Stimulated activated effector memory CD8-positive, alpha-beta T cell treated with anti-CD3 and anti-CD28 coated beads, Interleukin-12 subunit alpha, Interleukin-12 subunit beta, amount 100 ng/mL, for 72 hours (primary cell): Measurements from ENCODE around the gene CALD1.

ENCODE experiments used
- ATAC-seq: fragments of 150-1000 bp; cut with Tn5 transposase; 2 replicates; pipeline ENCODE4 v1.10.0; 2021
- DNase-seq, 2 donors: peaks; one replicate each; pipeline ENCODE4 v3.0.0; 2021 to 2022; ENCODE audit warnings: low spot score in 2 of 2
- H3K27ac Mint-ChIP-seq: one replicate; pipeline ENCODE4 v1.8.0; 2022; ENCODE audit warnings: mild to moderate bottlenecking, mixed read lengths
- H3K36me3 Mint-ChIP-seq: one replicate; pipeline ENCODE4 v1.8.0; 2022; ENCODE audit warnings: mild to moderate bottlenecking, mixed read lengths
- H3K4me1 Mint-ChIP-seq: one replicate; pipeline ENCODE4 v1.8.0; 2022; ENCODE audit warnings: mixed read lengths
- H3K4me3 Mint-ChIP-seq: one replicate; pipeline ENCODE4 v1.8.0; 2022; ENCODE audit warnings: mild to moderate bottlenecking, mixed read lengths
- H3K9me3 Mint-ChIP-seq: one replicate; pipeline ENCODE4 v1.8.0; 2022; ENCODE audit warnings: mixed read lengths

Gene CALD1

GRCh38 chr7:134910214-134910890, 130.9 kb downstream of the CALD1 start:
- Mint-ChIP-seq H3K9me3 (no peaks in the 10 kb centered on the region), H3K4me3 (no peak overlapping the region), H3K4me1 (peaks cover 6% of the 10 kb centered on the region), H3K36me3 (no peaks in the 10 kb centered on the region), H3K27ac (no peak overlapping the region)
- DNase-seq (no peak), ATAC-seq (no peak)

- H3K9me3 Mint-ChIP-seq: no peaks in the 10 kb centered on the region
- H3K4me3 Mint-ChIP-seq: no peak overlapping the region
- H3K36me3 Mint-ChIP-seq: no peaks in the 10 kb centered on the region
- no peak overlapping the region for H3K27ac Mint-ChIP-seq
- ATAC-seq (no peak), DNase-seq (no peak)
- peaks cover 6% of the 10 kb centered on the region for H3K4me1 Mint-ChIP-seq
Observed at GRCh38 chr7:134910968-134911367, 131.5 kb downstream of the CALD1 start.

- Mint-ChIP-seq H3K27ac (no peak overlapping the region), H3K36me3 (no peaks in the 10 kb centered on the region), H3K9me3 (no peaks in the 10 kb centered on the region), H3K4me3 (no peak overlapping the region), H3K4me1 (no peaks in the 10 kb centered on the region)
- DNase-seq: no peak
- ATAC-seq: no peak
Observed at GRCh38 chr7:134916171-134916883, 136.9 kb downstream of the CALD1 start.

GRCh38 chr7:134919240-134919641, 139.8 kb downstream of the CALD1 start:
- ATAC-seq (peak; percentile 89), DNase-seq (no peak)
- no peaks in the 10 kb centered on the region for H3K36me3 Mint-ChIP-seq
- H3K9me3 Mint-ChIP-seq: no peaks in the 10 kb centered on the region
- no peak overlapping the region for H3K4me3 Mint-ChIP-seq
- no peaks in the 10 kb centered on the region for H3K4me1 Mint-ChIP-seq
- no peak overlapping the region for H3K27ac Mint-ChIP-seq

- H3K4me1 Mint-ChIP-seq: no peaks in the 10 kb centered on the region
- no peak overlapping the region for H3K27ac Mint-ChIP-seq
- ATAC-seq (peak; percentile 68), DNase-seq (no peak)
- H3K4me3 Mint-ChIP-seq: no peak overlapping the region
- H3K36me3 Mint-ChIP-seq: no peaks in the 10 kb centered on the region
- no peaks in the 10 kb centered on the region for H3K9me3 Mint-ChIP-seq
Observed at GRCh38 chr7:134920026-134920753, 140.8 kb downstream of the CALD1 start.

GRCh38 chr7:134922720-134923704, 143.6 kb downstream of the CALD1 start:
- ATAC-seq: no peak
- Mint-ChIP-seq H3K4me3 (no peak overlapping the region), H3K4me1 (no peaks in the 10 kb centered on the region), H3K36me3 (no peaks in the 10 kb centered on the region), H3K9me3 (no peaks in the 10 kb centered on the region), H3K27ac (no peak overlapping the region)
- no peak for DNase-seq

GRCh38 chr7:134925766-134926165, 146.3 kb downstream of the CALD1 start:
- Mint-ChIP-seq H3K4me3 (no peak overlapping the region), H3K4me1 (no peaks in the 10 kb centered on the region), H3K36me3 (no peaks in the 10 kb centered on the region), H3K9me3 (no peaks in the 10 kb centered on the region), H3K27ac (no peak overlapping the region)
- DNase-seq (no peak), ATAC-seq (no peak)

GRCh38 chr7:134926396-134926795, 147.0 kb downstream of the CALD1 start:
- no peak overlapping the region for H3K4me3 Mint-ChIP-seq
- H3K9me3 Mint-ChIP-seq: no peaks in the 10 kb centered on the region
- no peak for DNase-seq
- H3K27ac Mint-ChIP-seq: no peak overlapping the region
- no peak for ATAC-seq
- no peaks in the 10 kb centered on the region for H3K36me3 Mint-ChIP-seq
- no peaks in the 10 kb centered on the region for H3K4me1 Mint-ChIP-seq

- no peaks in the 10 kb centered on the region for H3K9me3 Mint-ChIP-seq
- DNase-seq: no peak
- no peaks in the 10 kb centered on the region for H3K36me3 Mint-ChIP-seq
- ATAC-seq: no peak
- no peak overlapping the region for H3K4me3 Mint-ChIP-seq
- H3K27ac Mint-ChIP-seq: no peak overlapping the region
- no peaks in the 10 kb centered on the region for H3K4me1 Mint-ChIP-seq
Observed at GRCh38 chr7:134927076-134927475, 147.6 kb downstream of the CALD1 start.

- Mint-ChIP-seq H3K27ac (no peak overlapping the region), H3K4me1 (peaks cover under 1% of the 10 kb centered on the region), H3K4me3 (no peak overlapping the region), H3K36me3 (no peaks in the 10 kb centered on the region), H3K9me3 (no peaks in the 10 kb centered on the region)
- ATAC-seq (no peak), DNase-seq (no peak)
Observed at GRCh38 chr7:134927723-134928122, 148.3 kb downstream of the CALD1 start.

- no peaks in the 10 kb centered on the region for H3K36me3 Mint-ChIP-seq
- no peak for DNase-seq
- no peak overlapping the region for H3K27ac Mint-ChIP-seq
- H3K4me1 Mint-ChIP-seq: peaks cover 9% of the 10 kb centered on the region
- no peaks in the 10 kb centered on the region for H3K9me3 Mint-ChIP-seq
- no peak for ATAC-seq
- H3K4me3 Mint-ChIP-seq: no peak overlapping the region
Observed at GRCh38 chr7:134928554-134928953, 149.1 kb downstream of the CALD1 start.

GRCh38 chr7:134931487-134931886, 152.1 kb downstream of the CALD1 start:
- Mint-ChIP-seq H3K27ac (no peak overlapping the region), H3K9me3 (no peaks in the 10 kb centered on the region), H3K36me3 (no peaks in the 10 kb centered on the region), H3K4me3 (no peak overlapping the region), H3K4me1 (peaks cover 11% of the 10 kb centered on the region)
- DNase-seq (no peak), ATAC-seq (no peak)

- ATAC-seq: no peak
Observed at GRCh38 chr7:134932707-134933370, 153.4 kb downstream of the CALD1 start.

GRCh38 chr7:134933460-134934068, 154.1 kb downstream of the CALD1 start:
- ATAC-seq (no peak), DNase-seq (no peak)
- Mint-ChIP-seq H3K36me3 (no peaks in the 10 kb centered on the region), H3K4me3 (peak overlapping the region; percentile 4), H3K9me3 (no peaks in the 10 kb centered on the region), H3K27ac (no peak overlapping the region), H3K4me1 (peaks cover 11% of the 10 kb centered on the region)

More at GRCh38 chr7:134932707-134933370, 153.4 kb downstream of the CALD1 start:
- peak overlapping the region; percentile 4 for H3K4me3 Mint-ChIP-seq
- H3K36me3 Mint-ChIP-seq: no peaks in the 10 kb centered on the region
- peaks cover 11% of the 10 kb centered on the region for H3K4me1 Mint-ChIP-seq
- H3K27ac Mint-ChIP-seq: no peak overlapping the region
- no peak for DNase-seq
- H3K9me3 Mint-ChIP-seq: no peaks in the 10 kb centered on the region
